ENCODE measurements around the gene TIE1.

Gene TIE1

GRCh38 chr1:43338001-43338400 is 37.2 kb downstream of the TIE1 start:
- DNase-seq (ENCODE audit: low spot score) = no peak

- DNase-seq (ENCODE audit: low spot score) = no peak
These were observed 38.9 kb downstream of the TIE1 start for GRCh38 chr1:43339584-43340232.

- no peak for DNase-seq (ENCODE audit: low spot score)
These were observed 39.8 kb downstream of the TIE1 start for GRCh38 chr1:43340559-43340958.

- no peak for DNase-seq (ENCODE audit: low spot score)
These were observed 43.6 kb downstream of the TIE1 start for GRCh38 chr1:43344267-43344850.

DNA sequence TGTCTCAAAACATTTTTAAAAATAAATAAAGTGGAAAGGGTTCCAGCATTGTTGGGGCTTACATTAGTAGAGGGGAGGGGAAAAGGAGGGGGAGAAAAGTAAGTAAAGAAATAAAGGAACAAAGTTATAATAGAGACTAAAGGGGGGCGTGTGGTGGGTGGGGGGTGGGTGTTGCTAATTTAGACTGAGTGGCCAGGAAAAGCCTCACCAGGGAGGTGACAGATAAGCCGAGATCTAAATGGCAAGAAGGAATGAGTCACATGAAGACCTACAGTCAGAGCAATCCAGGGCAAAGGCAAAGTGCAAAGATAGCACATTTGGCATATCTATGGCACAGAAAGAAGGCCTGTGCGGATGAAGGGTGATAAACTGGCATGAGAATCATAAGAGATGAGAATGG is 44.3 kb downstream of the TIE1 start:
- DNase-seq (ENCODE audit: low spot score) = peak; percentile 64

- no peak for DNase-seq (ENCODE audit: low spot score)
These were observed 45.9 kb downstream of the TIE1 start for GRCh38 chr1:43346636-43347035.

DNA sequence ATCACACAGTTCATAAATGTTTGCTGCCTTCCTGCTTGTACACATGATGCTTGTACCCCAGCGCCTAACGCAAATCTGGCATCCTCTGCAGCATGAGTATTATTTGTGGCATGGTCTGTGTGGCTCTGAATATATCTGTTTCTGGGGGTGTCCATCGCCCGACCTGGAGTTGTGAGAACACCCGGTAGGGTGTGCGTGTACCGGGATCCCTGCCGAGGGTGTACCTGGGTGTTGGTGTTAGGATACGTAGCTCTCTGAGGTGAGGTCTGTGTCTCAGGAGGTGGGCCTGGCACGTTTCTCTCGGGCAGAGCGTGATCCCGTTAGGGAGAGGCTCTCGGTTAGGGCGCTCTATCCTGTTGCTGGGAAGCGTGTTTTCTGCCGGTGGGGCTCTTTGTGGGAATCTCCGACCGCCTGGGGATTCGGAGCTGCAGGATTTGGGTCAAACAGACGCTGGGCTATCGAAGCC is 47.6 kb downstream of the TIE1 start:
- peak; percentile 46 for DNase-seq (ENCODE audit: low spot score)

DNA sequence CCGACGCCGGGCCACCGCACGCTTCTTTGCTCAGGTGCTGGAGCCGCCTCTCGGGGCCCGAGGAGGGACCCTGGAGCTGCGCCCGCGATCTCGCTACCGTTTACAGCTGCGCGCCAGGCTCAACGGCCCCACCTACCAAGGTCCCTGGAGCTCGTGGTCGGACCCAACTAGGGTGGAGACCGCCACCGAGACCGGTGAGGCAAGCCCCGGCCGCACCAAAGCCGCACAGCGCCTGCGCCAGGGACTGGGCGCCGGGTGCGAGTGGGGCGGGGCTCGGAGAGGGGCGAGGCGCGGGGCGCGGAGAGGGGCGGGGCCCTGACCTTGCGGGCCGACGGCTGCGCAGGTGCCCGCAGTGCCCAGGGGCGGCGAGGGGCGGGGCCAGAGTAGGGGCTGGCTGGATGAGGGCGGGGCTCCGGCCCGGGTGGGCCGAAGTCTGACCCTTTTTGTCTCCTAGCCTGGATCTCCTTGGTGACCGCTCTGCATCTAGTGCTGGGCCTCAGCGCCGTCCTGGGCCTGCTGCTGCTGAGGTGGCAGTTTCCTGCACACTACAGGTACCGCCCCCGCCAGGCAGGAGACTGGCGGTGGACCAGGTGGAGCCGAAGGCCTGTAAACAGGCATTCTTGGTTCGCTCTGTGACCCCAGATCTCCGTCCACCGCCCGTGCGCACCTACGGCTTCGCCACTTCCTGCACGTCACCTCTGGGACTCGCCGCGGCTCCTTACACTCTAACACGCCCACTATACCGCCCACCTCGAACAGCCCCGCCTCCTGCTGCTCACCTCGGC is 48.2 kb downstream of the TIE1 start:
- DNase-seq (ENCODE audit: low spot score) = peak; percentile 93

- no peak for DNase-seq (ENCODE audit: low spot score)
These were observed 49.0 kb downstream of the TIE1 start for GRCh38 chr1:43349594-43350306.

DNA sequence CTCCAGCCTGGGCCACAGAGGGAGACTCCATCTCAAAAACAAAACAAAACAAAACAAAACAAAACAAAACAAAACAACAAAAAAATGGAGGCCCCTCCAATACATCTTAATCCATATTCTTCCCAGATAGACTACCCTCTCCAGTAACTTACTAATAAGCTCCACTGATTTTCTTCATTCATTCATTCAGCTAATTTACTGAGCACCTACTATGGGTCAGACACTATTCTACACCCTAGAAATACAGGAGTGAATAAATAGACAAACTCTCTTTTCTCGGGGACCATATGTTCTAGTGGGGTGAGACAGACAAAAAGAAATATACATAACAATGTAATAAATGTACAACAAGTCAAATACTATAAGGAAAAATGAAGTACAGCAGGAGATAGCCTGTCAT is 50.2 kb downstream of the TIE1 start:
- no peak for DNase-seq (ENCODE audit: low spot score)

DNA sequence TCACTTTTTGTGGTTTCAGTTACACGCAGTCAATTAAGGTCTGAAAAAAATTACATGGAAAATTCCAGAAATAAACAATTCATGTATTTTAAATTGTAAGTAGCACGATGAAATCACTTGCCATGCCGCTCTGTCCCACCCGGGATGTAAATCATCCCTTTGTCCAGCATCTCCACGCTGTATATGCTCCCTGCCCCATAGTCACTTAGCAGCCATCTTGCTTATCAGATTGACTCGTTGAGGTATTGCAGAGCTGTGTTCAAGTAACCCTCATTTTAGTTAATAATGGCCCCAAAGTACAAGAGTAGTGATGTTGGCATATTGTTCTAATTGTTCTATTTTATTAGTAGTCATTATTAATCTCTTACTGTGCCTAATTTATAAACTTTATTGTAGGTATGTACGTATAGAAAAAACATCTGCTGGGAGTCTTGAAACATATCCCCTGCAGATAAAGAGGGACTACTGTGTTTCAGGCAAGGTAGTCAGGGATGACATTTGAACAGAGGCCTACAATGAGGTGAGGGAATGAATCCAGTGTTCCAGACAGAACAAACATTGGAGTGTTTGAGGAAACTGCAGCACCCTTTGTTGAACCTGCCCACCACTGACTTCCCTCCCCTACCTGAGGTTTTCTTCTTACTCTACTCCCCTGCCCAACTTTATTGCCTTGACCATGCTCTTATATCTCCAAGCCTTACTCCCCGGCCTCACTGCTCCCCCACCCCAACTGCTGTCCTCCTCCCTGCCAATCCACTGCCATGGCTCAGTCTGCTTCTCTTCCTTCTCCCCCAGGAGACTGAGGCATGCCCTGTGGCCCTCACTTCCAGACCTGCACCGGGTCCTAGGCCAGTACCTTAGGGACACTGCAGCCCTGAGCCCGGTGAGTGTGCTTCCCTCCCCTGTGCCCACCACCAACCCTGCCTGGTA is 50.9 kb downstream of the TIE1 start:
- DNase-seq (ENCODE audit: low spot score) = no peak

DNA sequence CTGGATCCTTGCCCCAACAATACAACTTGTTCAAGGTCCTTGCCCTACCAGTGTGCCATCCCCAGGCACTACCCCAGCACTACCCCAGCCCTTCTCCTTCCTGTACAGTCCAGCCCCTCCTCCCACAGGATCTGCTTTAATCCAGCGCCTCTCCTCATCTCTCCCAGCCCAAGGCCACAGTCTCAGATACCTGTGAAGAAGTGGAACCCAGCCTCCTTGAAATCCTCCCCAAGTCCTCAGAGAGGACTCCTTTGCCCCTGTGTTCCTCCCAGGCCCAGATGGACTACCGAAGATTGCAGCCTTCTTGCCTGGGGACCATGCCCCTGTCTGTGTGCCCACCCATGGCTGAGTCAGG is 51.5 kb downstream of the TIE1 start:
- no peak for DNase-seq (ENCODE audit: low spot score)

DNA sequence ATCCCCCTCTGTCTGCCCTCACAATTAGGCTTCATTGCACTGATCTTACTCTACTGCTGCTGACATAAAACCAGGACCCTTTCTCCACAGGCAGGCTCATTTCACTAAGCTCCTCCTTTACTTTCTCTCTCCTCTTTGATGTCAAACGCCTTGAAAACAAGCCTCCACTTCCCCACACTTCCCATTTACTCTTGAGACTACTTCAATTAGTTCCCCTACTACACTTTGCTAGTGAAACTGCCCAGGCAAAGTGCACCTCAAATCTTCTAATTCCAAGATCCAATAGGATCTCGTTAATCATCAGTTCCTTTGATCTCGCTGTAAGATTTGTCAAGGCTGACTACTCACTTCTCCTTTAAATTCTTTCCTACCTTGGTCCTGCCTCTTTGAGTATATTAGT is 52.1 kb downstream of the TIE1 start:
- DNase-seq (ENCODE audit: low spot score) = no peak

GRCh38 chr1:43354471-43354870 is 53.7 kb downstream of the TIE1 start:
- DNase-seq (ENCODE audit: low spot score) = no peak

GRCh38 chr1:43354936-43355335 is 54.2 kb downstream of the TIE1 start:
- no peak for DNase-seq (ENCODE audit: low spot score)

DNA sequence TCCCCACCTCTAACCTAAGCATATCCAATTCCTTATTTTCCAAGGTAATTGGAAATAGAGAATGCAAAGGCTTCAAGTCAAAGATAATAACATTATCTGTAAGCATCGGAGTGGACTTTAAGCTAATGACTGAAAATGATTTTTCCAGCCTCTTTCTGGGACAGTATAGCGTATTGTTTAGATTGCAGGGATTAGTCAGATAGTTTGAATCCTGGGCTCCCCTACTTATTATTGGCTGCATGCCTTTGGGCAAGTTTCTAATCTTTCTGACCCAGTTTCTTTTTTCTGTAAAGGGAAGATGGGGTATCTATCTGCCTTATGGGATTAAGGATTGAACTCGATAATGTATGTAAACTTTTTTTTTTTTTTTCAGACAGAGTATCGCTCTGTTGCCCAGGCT is 56.5 kb downstream of the TIE1 start:
- DNase-seq (ENCODE audit: low spot score) = no peak

GRCh38 chr1:43358121-43358745 is 57.5 kb downstream of the TIE1 start:
- no peak for DNase-seq (ENCODE audit: low spot score)

DNA sequence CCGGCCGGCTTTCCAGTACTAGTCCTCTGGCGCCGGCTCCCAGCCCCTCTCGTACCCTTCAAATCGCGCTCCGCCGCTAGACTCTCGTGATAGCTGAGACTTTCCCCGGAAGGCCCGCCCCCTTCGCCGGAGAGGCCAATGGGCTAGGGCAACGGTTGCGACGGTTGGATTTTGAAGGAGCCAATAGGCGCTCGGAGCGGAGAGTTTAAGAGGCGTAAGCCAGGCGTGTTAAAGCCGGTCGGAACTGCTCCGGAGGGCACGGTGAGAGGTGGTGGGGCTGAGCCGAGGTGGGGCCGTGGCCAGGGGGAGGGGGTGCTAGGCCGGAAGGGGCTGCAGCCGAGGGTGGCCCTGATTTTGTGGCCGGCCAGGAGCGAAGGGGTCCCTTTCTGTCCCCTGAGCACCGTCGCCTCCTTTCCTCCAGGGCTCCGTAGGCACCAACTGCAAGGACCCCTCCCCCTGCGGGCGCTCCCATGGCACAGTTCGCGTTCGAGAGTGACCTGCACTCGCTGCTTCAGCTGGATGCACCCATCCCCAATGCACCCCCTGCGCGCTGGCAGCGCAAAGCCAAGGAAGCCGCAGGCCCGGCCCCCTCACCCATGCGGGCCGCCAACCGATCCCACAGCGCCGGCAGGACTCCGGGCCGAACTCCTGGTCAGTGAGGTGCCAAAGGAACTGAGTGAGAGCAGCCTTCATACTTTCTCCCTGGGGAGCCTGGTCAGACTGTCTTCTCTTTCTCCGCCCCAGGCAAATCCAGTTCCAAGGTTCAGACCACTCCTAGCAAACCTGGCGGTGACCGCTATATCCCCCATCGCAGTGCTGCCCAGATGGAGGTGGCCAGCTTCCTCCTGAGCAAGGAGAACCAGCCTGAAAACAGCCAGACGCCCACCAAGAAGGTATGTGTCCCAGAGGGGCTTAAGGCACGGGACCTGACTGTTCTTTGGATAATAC is 58.2 kb downstream of the TIE1 start, which contains the start of gene CDC20:
Gene CDC20 (plus strand): TSS at position 236 of the 948 bp plus-strand sequence. CDS start 235 bp downstream, at position 471.
- peak; percentile 99 for DNase-seq (ENCODE audit: low spot score)

- no peak for DNase-seq (ENCODE audit: low spot score)
These were observed 58.9 kb downstream of the TIE1 start for GRCh38 chr1:43359696-43360095.

GRCh38 chr1:43360616-43361015 is 59.8 kb downstream of the TIE1 start:
- DNase-seq (ENCODE audit: low spot score) = no peak
